Right atrium auricular region (tissue), 2 donors: ENCODE data around the gene STK4. TPM values are rescaled to one million over a fixed set of nuclear protein-coding genes. Genes with fewer than 3 reads are reported as not detected.

ENCODE experiments used
- DNase-seq: peaks from one replicate; pipeline ENCODE4 v3.0.0-alpha.2; 2019; ENCODE audit warnings: low spot score
- H3K27ac ChIP-seq, 2 donors: fragments of 200-600 bp; sonication (generic); 1 replicate in 1 of 2; 2 replicates in 1 of 2; pipeline ENCODE4 v1.5.1; 2016 to 2019
- H3K27me3 ChIP-seq, 2 donors: fragments of 200-600 bp; sonication (generic); one replicate each; pipeline versions ENCODE4 v1.5.1 to v1.6.0; 2017 to 2019
- H3K36me3 ChIP-seq: fragments of 200-600 bp; sonication (generic); one replicate; pipeline ENCODE4 v1.5.1; 2016
- H3K4me1 ChIP-seq, 2 donors: fragments of 200-600 bp; sonication (generic); one replicate each; pipeline versions ENCODE4 v1.5.1 to v1.6.0; 2017 to 2019
- H3K4me3 ChIP-seq, 2 donors: fragments of 200-600 bp; sonication (generic); 1 replicate in 1 of 2; 2 replicates in 1 of 2; pipeline ENCODE4 v1.5.1; 2017 to 2019; ENCODE audit warnings: mild to moderate bottlenecking in 1 of 2, moderate library complexity in 1 of 2
- H3K9me3 ChIP-seq, 2 donors: fragments of 200-600 bp; sonication (generic); one replicate each; pipeline ENCODE4 v1.5.1; 2019
- CTCF ChIP-seq, 2 donors: fragments of 200-600 bp; sonication (generic); IDR thresholded peaks; one replicate each; pipeline ENCODE4 v1.5.1; 2019; ENCODE audit warnings: antibody characterized with exemption in 2 of 2
- total RNA-seq, 2 donors: library from RNA; depleted of rRNA; stranded (reverse); fragments of >200 nt; gene quantifications; one replicate each; pipeline ENCODE4 v1.1.0, GENCODE V29; 2016

Gene STK4
- total RNA-seq, 2 donors from 2014 or later, result 7.3 to 12.6 TPM

- no peaks in the 10 kb centered on the region for H3K4me1 ChIP-seq
- no peak for TF ChIP-seq CTCF (IDR thresholded peaks at IDR 0.05)
- no peak for DNase-seq
- no peak overlapping the region for H3K27ac ChIP-seq
- H3K9me3 ChIP-seq, result no peaks in the 10 kb centered on the region
- H3K27me3 ChIP-seq, result no peaks in the 10 kb centered on the region
- no peaks in the 10 kb centered on the region for H3K36me3 ChIP-seq
- H3K4me3 ChIP-seq, result no peak overlapping the region
Measured at GRCh38 chr20:45087097-45087790, 120.9 kb downstream of the STK4 start.

- Histone ChIP-seq H3K36me3 (no peaks in the 10 kb centered on the region), H3K9me3 (no peaks in the 10 kb centered on the region), H3K4me1 (no peaks in the 10 kb centered on the region), H3K27me3 (no peaks in the 10 kb centered on the region), H3K4me3 (no peak overlapping the region), H3K27ac (no peak overlapping the region)
- DNase-seq, result no peak
- TF ChIP-seq CTCF (IDR thresholded peaks at IDR 0.05), result no peak
Measured at GRCh38 chr20:45087814-45088213, 121.5 kb downstream of the STK4 start.

GRCh38 chr20:45088247-45088646, 121.9 kb downstream of the STK4 start:
- Histone ChIP-seq H3K4me1 (no peaks in the 10 kb centered on the region), H3K27me3 (no peaks in the 10 kb centered on the region), H3K4me3 (no peak overlapping the region), H3K27ac (no peak overlapping the region), H3K36me3 (no peaks in the 10 kb centered on the region), H3K9me3 (no peaks in the 10 kb centered on the region)
- no peak for DNase-seq
- no peak for TF ChIP-seq CTCF (IDR thresholded peaks at IDR 0.05)

GRCh38 chr20:45090481-45090880, 124.2 kb downstream of the STK4 start:
- no peak overlapping the region for H3K4me3 ChIP-seq
- TF ChIP-seq CTCF (IDR thresholded peaks at IDR 0.05), result no peak
- no peaks in the 10 kb centered on the region for H3K9me3 ChIP-seq
- H3K36me3 ChIP-seq, result no peaks in the 10 kb centered on the region
- H3K4me1 ChIP-seq, result peaks cover 0 to under 1% of the 10 kb centered on the region in 2 donors
- no peaks in the 10 kb centered on the region for H3K27me3 ChIP-seq
- DNase-seq, result no peak
- H3K27ac ChIP-seq, result no peak overlapping the region

GRCh38 chr20:45091366-45091765, 125.1 kb downstream of the STK4 start:
- no peak overlapping the region for H3K4me3 ChIP-seq
- no peaks in the 10 kb centered on the region for H3K36me3 ChIP-seq
- no peak for TF ChIP-seq CTCF (IDR thresholded peaks at IDR 0.05)
- peaks cover 0 to 6% of the 10 kb centered on the region in 2 donors for H3K4me1 ChIP-seq
- no peak for DNase-seq
- no peak overlapping the region for H3K27ac ChIP-seq
- no peaks in the 10 kb centered on the region for H3K9me3 ChIP-seq
- H3K27me3 ChIP-seq, result no peaks in the 10 kb centered on the region

- DNase-seq, result no peak
Measured at GRCh38 chr20:45092898-45093297, 126.6 kb downstream of the STK4 start.

More at GRCh38 chr20:45092898-45093297, 126.6 kb downstream of the STK4 start:
- no peaks in the 10 kb centered on the region for H3K36me3 ChIP-seq
- no peaks in the 10 kb centered on the region for H3K9me3 ChIP-seq
- peaks cover 0 to 2% of the 10 kb centered on the region in 2 donors for H3K27me3 ChIP-seq
- no peak for TF ChIP-seq CTCF (IDR thresholded peaks at IDR 0.05)
- no peak overlapping the region for H3K27ac ChIP-seq
- peaks cover 0 to 12% of the 10 kb centered on the region in 2 donors for H3K4me1 ChIP-seq
- H3K4me3 ChIP-seq, result no peak overlapping the region
